Right renal pelvis (tissue), 4 donors: ENCODE measurements around the gene CDA. TPM values are rescaled to one million over a fixed set of nuclear protein-coding genes. Genes with fewer than 3 reads are reported as not detected.

Source experiments
- DNase-seq, 4 donors: peaks; one replicate each; pipeline ENCODE4 v3.0.0-alpha.2; 2013; ENCODE audit warnings: low read depth in 4 of 4, low spot score in 3 of 4, missing footprints in 1 of 4
- polyA plus RNA-seq, 4 donors: library from polyadenylated mRNA; unstranded; fragments of 120-200 nt; gene quantifications; one replicate each; pipeline ENCODE4 v1.2.1, GENCODE V29; 2013; ENCODE audit not compliant: insufficient read length in 4 of 4

CDA gene
- polyA plus RNA-seq, 4 donors: 5.4 to 6.8 (median 6.6) TPM

- no peak for DNase-seq
These were observed 55.5 kb downstream of the CDA start for GRCh38 chr1:20644416-20644815.

GRCh38 chr1:20645414-20645813 lies 56.5 kb downstream of the CDA start:
- no peak for DNase-seq

GRCh38 chr1:20648438-20648837 lies 59.5 kb downstream of the CDA start:
- DNase-seq: no peak

GRCh38 chr1:20648946-20649345 lies 60.0 kb downstream of the CDA start:
- no peak for DNase-seq

- DNase-seq: no peak
These were observed 63.4 kb downstream of the CDA start for GRCh38 chr1:20652300-20652699.

GRCh38 chr1:20654104-20654690 lies 65.3 kb downstream of the CDA start:
- DNase-seq: no peak

- DNase-seq: no peak
These were observed 68.1 kb downstream of the CDA start for GRCh38 chr1:20657024-20657423.

- DNase-seq: no peak
These were observed 69.4 kb downstream of the CDA start for GRCh38 chr1:20658166-20658915.

GRCh38 chr1:20660363-20660762 lies 71.5 kb downstream of the CDA start:
- DNase-seq: no peak

- DNase-seq: no peak
These were observed 71.9 kb downstream of the CDA start for GRCh38 chr1:20660847-20661206.

- peak; percentile 91 to 96 (median 94) for DNase-seq
These were observed 72.6 kb downstream of the CDA start, which contains the start of gene DDOST for GRCh38 chr1:20661207-20662109. DDOST (minus strand) TSS chr1:20661369; CDS start chr1:20661350, 19 bp downstream.

- DNase-seq: no peak
These were observed 73.2 kb downstream of the CDA start for GRCh38 chr1:20662110-20662475.

- no peak for DNase-seq
These were observed 74.5 kb downstream of the CDA start for GRCh38 chr1:20663365-20663764.

GRCh38 chr1:20663969-20664715 lies 75.2 kb downstream of the CDA start:
- no peak for DNase-seq

GRCh38 chr1:20665726-20666125 lies 76.8 kb downstream of the CDA start:
- no peak for DNase-seq

- DNase-seq: no peak
These were observed 77.2 kb downstream of the CDA start for GRCh38 chr1:20666146-20666545.

- DNase-seq: no peak
These were observed 77.9 kb downstream of the CDA start for GRCh38 chr1:20666804-20667203.
